Heart left ventricle (tissue), 13 donors: ENCODE measurements around the gene LIN54.

ENCODE experiments used
- POLR2A ChIP-seq, 2 donors: fragments of 450-650 bp; IDR thresholded peaks; one replicate each; pipeline ENCODE4 v1.6.1; 2017; ENCODE audit warnings: antibody characterized with exemption in 2 of 2, mild to moderate bottlenecking in 2 of 2, moderate library complexity in 2 of 2
- TF ChIP-seq, protein P1 (sequence below), 12 donors: fragments of 200-600 bp; sonication (generic) in 4 of 12; IDR thresholded peaks; one replicate each; pipeline versions ENCODE4 v1.5.0 to v1.8.0; 2018 to 2022; ENCODE audit warnings: antibody characterized with exemption in 12 of 12, mild to moderate bottlenecking in 5 of 12
- donor health status: ischemic (EF 13 %, LVEDD 7.1; RV severe dilation, severe dysfunction).
- donor health status: DM: no; HTN: yes; CAD: no.
- donor health status: DM: no; HTN: no; CAD: no.
- donor health status: ischemic (EF 25% LVEDD 6.9; RV normal size, moderate dysfunction).
- donor health status: ischemic (EF 25% LVEDD 5.7; RV mildly dilated, moderate dysfunction).
- donor health status: ischemic (EF 35%, LVEDD 5.7; RV mildly dilated, moderate dysfunction).
- donor health status: nonischemic (EF 11% LVEDD 7.7; RV severe dilation, severe dysfunction).
- donor health status: DM: yes; HTN: yes; CAD: no.
- donor health status: PGD.
- donor health status: ischemic (EF 29% LVEDD 5.4; RV normal size, mild dysfunction).
- donor health status: nonischemic (EF 23%, LVEDD 6.1; RV moderate dilation, normal function).

DNA sequence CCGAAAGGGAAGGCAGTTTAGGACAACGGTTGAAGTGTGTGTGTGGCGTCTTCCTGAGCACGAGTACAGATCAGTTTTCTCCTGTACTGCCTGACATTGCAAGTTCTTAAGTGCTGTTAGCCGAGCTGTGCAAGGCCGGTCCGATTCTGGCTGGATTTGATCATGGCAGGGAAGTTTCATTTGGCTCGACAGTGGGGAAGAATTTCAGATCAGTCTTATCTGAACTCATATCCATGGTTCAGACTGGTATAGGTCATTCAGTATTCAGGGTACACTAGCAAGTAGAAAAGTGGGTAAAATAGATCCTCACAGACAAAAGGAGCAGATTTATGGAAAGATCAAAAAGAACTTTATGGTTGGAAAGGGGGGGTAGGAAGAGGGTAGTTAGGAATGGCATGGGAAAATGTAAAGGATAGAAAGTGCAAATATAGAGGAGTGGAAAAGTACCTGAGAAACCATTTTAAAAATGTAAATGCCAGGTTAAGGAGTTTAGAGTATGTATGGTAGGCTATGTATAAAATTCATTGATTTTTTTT is 109.4 kb downstream of the LIN54 start:
- TF ChIP-seq, protein P1, sequence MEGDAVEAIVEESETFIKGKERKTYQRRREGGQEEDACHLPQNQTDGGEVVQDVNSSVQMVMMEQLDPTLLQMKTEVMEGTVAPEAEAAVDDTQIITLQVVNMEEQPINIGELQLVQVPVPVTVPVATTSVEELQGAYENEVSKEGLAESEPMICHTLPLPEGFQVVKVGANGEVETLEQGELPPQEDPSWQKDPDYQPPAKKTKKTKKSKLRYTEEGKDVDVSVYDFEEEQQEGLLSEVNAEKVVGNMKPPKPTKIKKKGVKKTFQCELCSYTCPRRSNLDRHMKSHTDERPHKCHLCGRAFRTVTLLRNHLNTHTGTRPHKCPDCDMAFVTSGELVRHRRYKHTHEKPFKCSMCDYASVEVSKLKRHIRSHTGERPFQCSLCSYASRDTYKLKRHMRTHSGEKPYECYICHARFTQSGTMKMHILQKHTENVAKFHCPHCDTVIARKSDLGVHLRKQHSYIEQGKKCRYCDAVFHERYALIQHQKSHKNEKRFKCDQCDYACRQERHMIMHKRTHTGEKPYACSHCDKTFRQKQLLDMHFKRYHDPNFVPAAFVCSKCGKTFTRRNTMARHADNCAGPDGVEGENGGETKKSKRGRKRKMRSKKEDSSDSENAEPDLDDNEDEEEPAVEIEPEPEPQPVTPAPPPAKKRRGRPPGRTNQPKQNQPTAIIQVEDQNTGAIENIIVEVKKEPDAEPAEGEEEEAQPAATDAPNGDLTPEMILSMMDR (IDR thresholded peaks at IDR 0.05), result no peak
- no peak for TF ChIP-seq POLR2A (IDR thresholded peaks at IDR 0.05)
